ENCODE data around the gene HOXD11.

HOXD11 gene

GRCh38 chr2:176149481-176149938, 42.4 kb downstream of the HOXD11 start:
- no peak for DNase-seq (ENCODE audit: low read depth)

DNA sequence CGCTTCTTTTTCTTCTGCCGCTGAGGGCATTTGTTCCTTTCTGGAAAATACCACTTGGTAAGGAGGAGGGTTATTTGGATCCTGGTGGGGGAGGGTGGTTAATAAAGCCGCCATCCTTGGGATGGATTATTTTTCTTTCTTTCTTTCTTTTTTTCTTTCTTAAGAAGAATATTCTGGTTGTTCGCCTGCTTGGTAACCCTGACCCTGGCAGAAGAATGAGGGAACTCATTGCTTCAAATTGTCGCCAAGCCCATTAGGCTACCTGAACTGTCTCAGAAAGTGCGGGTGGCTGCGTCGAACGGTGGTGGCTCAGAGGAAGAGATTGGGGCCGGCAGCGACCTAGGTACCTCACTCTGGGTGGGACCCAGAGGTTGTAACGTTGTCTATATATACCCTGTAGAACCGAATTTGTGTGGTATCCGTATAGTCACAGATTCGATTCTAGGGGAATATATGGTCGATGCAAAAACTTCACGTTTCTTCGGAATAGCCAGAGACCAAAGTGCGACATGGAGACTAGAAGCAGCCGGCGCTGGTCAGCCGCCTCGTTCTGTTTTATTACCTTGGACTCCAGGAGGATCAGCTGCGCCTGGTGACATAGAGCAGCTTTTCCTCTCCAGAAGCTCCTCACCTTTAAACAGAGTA, 43.0 kb downstream of the HOXD11 start:
- DNase-seq (ENCODE audit: low read depth) = no peak

DNA sequence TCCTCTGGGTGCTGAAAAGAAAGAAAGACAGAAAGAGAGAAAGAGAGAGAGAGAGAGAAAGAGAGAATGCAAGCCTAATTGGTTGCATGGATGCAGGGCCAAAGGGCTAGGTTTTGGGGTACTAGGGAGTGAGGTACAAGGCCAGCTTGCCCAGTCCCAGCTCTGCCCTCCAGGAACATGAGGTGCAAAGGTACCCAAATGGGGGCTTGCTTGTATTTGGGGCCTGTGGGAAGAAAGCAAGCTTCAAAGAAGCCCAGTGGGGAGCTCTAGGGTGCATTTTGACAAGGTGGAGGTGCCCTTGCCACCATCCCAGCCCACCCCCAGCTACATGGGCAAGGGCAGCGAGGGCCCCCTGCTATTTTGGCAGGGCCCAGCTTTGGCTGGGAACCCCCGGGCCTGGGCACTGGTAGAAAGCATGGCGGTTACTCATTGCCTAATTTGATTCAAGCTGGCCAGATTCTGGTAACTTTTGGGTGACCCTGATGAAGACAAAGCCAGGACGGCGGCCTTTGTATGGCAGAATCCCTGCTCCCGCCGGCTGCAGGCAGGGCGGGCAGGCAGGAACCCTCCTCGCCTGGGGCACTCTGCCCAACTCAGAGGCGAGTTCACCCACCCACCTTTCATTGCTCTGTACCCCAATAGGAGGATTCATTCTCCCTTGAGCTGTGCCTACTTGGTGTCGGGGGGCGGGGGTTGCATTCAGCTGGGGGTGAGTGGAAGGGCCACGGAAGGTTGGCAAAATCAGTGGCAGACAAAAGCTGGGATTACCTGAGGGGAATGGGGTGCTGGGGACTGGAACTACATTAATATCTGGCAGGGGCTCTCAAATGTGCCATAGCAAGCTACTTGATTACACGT, 43.7 kb downstream of the HOXD11 start:
- DNase-seq (ENCODE audit: low read depth) = no peak

GRCh38 chr2:176151442-176152287, 44.6 kb downstream of the HOXD11 start, which contains the start of gene HOXD4:
Gene HOXD4 (plus strand): TSS chr2:176151550. CDS start chr2:176151634, 84 bp downstream.
- DNase-seq (ENCODE audit: low read depth) = no peak

DNA sequence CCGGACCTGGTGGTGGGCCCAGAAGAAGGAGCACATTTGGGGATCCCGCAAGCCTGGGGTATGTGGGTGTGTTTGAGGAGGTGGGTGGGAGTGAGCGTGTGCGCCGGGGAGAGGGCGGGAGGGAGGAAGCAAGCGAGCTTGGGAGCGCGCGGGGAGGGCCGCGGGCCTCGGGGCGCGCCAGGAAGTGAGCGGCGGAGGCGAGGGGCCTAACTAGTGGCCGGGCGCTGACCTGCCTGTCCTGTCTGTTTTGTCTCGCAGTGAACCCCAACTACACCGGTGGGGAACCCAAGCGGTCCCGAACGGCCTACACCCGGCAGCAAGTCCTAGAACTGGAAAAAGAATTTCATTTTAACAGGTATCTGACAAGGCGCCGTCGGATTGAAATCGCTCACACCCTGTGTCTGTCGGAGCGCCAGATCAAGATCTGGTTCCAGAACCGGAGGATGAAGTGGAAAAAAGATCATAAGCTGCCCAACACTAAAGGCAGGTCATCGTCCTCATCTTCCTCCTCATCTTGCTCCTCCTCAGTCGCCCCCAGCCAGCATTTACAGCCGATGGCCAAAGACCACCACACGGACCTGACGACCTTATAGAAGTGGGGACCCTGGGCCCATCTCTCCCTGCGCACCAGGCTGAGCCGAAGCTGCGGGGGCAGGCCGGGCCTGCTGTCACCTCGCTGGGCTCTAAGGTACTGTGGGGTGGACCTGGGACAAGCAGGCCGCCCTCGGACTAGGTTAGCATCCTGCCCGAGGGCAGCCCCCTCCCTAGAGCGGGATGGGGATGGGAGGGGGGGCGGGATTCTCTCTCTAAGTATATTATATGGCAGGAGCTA, 45.5 kb downstream of the HOXD11 start:
- DNase-seq (ENCODE audit: low read depth) = no peak

DNA sequence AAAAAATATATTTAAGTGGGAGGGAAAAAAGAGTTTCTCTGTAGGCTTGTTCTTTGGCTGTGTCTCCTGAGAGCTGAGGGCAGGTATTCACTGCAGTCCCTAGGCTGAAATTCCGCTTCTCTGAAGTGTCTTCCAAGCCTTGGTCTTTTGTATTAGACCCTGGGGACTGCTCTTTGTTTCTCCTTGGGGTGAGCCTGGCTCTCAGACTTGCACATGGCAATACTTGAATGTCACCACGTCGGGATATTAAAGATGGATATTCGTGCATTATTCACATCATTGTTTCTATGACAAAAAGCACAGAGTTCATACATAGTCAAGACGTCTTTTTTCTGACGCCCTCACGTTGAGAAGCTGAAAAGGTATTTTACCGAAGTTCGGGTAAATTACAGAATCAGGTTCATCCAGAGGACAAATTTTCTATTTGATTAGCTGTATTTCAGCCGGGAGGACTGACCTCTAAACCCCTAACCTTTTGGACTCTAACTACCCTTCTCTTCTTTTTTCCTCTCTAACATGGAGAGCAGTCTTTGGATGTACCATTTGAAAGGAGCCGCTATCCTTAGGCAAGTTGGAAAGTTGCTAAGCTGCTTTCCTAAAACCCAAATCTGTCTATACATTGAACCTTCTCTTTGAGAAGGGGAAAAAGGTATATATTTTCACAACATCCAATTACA, 47.6 kb downstream of the HOXD11 start:
- DNase-seq (ENCODE audit: low read depth) = no peak

- DNase-seq (ENCODE audit: low read depth) = no peak
Observed at GRCh38 chr2:176155356-176156044, 48.4 kb downstream of the HOXD11 start.

GRCh38 chr2:176156301-176156806, 49.3 kb downstream of the HOXD11 start:
- no peak for DNase-seq (ENCODE audit: low read depth)

DNA sequence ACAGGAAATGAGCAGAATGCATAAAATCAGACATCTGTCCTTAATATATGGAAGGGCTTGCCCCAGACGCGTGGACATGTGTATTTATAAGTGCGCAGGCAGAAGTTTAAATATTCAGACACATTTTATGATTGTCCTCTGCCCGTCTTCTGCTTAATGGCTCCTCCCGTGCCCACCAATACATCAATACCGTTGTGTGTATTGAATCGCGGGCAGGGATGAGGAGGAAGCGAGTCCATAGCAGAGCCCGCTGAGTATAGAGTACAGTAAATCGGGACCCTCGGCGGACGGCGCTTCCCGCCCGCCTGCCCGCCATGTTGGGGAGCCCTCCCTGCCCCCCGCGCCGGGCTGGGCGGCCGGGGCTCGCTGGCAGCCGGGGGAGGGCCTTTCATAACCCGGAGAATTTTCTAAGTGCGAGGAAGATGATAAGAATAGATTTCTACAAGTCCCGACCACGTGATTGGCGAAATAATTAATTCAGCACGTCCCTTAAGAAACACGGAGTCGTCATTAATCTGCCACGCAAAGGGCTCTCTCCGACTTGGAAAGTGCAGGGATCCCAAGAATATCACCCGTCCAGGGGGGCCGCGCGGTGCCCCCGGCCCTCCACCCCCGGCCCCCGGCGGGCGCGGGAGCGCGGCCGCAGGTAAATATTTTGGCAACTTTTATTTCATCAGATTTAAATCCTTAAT, 49.9 kb downstream of the HOXD11 start, which contains the start of gene HOXD3:
HOXD3 (plus strand) TSS at position 501 of the 692 bp plus-strand sequence. CDS start 11,808 bp downstream, outside the sequence.
- no peak for DNase-seq (ENCODE audit: low read depth)

- DNase-seq (ENCODE audit: low read depth) = no peak
Observed at GRCh38 chr2:176157499-176158185, 50.6 kb downstream of the HOXD11 start.

DNA sequence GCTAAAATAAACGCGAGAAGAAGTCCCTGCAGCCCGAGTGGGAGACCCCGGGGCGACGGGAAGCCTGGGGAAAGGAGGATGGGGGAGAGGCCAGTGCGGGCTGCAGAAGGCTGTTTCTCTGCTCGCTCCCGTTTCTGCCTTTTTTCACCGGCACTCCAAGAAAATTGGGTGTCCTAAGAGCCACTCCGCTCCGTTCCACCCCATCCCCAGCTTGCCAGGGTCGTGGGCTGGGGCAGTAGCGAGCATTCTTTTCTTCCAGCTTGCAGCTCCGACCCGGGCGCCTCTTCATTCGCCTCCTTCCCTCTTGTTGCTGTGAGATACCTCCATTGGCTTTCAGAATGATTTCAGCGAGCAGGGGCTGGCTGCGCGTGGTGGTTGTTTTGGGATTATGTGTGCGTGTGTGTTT, 51.1 kb downstream of the HOXD11 start:
- DNase-seq (ENCODE audit: low read depth) = no peak

GRCh38 chr2:176158855-176159662, 52.0 kb downstream of the HOXD11 start:
- no peak for DNase-seq (ENCODE audit: low read depth)

Data from stimulated activated CD8-positive, alpha-beta memory T cell treated with anti-CD3 and anti-CD28 coated beads, Interleukin-12 subunit alpha, Interleukin-12 subunit beta, amount 100 ng/mL, for 4 hours (primary cell).